ENCODE measurements around the gene ZFPM1. TPM values are rescaled to one million over a fixed set of nuclear protein-coding genes. Genes with fewer than 3 reads are reported as not detected.

The ZFPM1 gene
- total RNA-seq, 1 donor from 2014 or later = 5.5 TPM

DNA sequence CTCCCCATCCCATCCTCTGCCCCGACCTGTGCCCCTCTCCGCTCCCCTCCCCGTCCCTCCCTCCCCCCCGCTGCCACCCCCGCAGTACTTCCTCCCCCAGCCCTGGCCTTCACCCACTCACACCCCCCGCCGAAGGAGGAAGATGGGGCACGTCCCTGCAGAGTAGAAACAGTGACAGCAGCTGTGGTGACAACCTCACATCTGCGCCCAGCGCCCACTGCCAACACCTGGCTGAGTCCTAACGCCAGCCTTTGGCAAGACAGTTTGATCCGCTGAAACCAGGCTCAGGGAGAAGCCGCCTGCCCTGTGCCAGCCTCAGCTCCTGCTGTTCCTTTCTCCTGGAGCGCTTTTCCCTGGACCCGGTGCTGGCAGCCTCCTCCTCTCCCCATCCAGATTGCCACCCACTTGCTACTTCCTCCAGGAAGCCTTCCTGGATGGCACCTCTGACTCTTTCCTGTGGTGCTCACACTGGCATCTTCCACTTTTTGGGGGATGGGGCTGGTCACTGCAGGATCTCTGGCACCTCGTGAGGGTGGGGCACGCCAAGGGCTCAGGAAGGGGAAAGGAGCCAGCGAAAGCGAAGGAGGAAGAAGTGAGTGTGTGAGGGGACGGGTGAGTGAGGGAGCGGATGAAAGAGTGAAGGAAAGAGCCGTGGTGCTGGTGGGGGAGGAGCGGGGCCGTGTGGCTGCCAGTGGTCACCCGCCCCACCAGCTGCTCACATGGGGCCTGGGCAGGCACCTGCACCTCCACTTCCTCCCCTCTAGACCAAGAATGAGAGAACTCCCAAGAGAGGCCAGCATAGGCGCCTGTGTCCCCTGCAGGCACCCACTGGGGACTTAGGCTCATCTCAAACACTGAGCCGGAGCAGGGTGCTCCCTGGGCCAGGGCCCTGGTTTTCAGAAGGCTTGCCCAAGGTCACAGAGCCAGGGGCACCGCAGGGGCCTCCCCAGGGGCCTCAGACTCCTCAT, 27.0 kb downstream of the ZFPM1 start:
- TF ChIP-seq, protein P1, sequence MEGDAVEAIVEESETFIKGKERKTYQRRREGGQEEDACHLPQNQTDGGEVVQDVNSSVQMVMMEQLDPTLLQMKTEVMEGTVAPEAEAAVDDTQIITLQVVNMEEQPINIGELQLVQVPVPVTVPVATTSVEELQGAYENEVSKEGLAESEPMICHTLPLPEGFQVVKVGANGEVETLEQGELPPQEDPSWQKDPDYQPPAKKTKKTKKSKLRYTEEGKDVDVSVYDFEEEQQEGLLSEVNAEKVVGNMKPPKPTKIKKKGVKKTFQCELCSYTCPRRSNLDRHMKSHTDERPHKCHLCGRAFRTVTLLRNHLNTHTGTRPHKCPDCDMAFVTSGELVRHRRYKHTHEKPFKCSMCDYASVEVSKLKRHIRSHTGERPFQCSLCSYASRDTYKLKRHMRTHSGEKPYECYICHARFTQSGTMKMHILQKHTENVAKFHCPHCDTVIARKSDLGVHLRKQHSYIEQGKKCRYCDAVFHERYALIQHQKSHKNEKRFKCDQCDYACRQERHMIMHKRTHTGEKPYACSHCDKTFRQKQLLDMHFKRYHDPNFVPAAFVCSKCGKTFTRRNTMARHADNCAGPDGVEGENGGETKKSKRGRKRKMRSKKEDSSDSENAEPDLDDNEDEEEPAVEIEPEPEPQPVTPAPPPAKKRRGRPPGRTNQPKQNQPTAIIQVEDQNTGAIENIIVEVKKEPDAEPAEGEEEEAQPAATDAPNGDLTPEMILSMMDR (IDR thresholded peaks at IDR 0.05) = no peak
- no peaks in the 10 kb centered on the region for H3K36me3 ChIP-seq
- no peak overlapping the region for H3K27ac ChIP-seq
- H3K9me3 ChIP-seq = no peaks in the 10 kb centered on the region
- no peaks in the 10 kb centered on the region for H3K4me1 ChIP-seq
- no peak for DNase-seq (ENCODE audit: low spot score in 2 of 2)
- H3K27me3 ChIP-seq = no peaks in the 10 kb centered on the region
- intact Hi-C loops (cut with DNase I) = no loop called here
- H3K4me3 ChIP-seq = no peak overlapping the region

DNA sequence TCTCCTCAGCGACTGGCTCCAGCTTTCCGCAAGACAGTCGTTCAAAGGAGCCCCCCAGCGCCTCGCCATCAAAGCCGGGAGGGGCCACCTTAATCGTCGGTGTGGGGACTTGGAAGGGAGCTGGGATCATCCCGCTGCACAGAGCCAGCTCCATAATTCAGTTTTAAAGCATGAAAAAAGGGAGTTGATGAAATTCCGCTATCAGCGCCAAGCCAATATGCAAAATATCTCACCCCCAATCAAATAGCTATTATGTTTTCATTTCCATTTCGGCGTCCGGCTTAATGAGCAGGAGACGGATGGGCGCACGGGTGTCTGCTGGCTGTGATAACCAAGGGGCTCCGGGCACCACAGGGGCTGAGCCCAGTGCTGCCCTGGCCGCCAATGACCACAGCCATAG, 27.7 kb downstream of the ZFPM1 start:
- Histone ChIP-seq H3K4me3 (no peak overlapping the region), H3K36me3 (no peaks in the 10 kb centered on the region), H3K4me1 (no peaks in the 10 kb centered on the region), H3K27me3 (no peaks in the 10 kb centered on the region), H3K9me3 (no peaks in the 10 kb centered on the region), H3K27ac (no peak overlapping the region)
- TF ChIP-seq, protein P1 (IDR thresholded peaks at IDR 0.05) = no peak
- DNase-seq (ENCODE audit: low spot score in 2 of 2) = no peak
- intact Hi-C loops (cut with DNase I) = no loop called here

DNA sequence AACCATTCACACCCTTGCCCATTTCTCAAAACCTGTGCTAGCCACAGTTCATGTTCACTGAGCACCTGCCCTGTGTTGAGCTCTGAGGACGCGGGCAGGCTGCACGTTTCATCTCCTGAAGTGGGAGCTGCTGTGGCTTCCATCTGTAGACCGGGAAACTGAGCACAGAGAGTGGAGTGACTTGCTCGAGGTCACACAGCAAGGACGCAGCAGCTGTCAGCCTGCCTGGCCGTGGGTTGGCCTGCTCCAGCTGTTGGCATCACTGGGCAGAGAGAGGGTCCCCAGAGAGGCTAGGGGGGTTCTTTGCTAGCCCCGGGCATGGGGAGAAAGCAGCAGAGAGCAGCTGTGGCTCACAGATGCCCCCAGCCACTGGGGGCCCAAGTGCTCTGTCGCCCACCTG, 28.8 kb downstream of the ZFPM1 start:
- Histone ChIP-seq H3K9me3 (no peaks in the 10 kb centered on the region), H3K27ac (no peak overlapping the region), H3K36me3 (no peaks in the 10 kb centered on the region), H3K4me1 (no peaks in the 10 kb centered on the region), H3K4me3 (no peak overlapping the region), H3K27me3 (no peaks in the 10 kb centered on the region)
- intact Hi-C loops (cut with DNase I) = no loop called here
- TF ChIP-seq, protein P1 (IDR thresholded peaks at IDR 0.05) = no peak
- no peak for DNase-seq (ENCODE audit: low spot score in 2 of 2)

DNA sequence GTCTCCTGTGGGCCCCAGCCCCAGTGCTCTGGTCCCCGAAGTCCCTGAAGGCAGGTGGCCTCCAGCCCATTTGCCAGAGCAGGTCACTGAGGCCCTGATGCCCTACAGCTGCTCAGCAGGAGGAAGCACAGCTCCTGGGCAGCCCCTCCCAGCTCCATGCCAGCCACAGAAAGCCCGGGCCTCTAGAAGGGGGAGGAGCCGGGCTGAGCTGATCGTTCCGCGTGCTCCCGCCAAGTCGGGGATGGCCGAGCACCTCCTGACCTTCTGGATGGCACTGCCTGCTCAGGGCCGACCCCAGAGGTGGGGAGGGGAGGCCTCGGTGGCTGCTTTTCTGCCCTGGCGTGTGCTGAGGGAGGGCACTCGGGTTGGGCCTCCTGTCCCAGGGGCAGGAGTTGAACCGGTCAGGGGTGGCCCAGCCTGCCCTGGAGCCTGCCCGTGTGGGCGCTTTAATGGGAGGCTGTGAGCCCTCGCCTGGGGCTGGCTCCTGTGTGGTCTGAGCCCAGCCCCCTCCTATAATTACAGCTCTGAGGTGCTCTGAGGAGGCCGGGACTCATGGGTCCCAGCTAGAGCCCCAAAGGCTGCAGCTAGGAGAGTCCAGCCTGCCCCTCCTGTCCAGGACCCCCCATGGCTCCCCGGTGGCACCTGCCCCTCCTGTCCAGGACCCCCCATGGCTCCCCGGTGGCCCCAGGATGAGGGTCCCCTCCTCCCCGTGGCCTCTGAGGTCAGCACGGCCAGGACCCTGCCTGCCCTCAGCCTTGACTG, 29.7 kb downstream of the ZFPM1 start:
- H3K9me3 ChIP-seq = no peaks in the 10 kb centered on the region
- TF ChIP-seq, protein P1 (IDR thresholded peaks at IDR 0.05) = no peak
- H3K36me3 ChIP-seq = no peaks in the 10 kb centered on the region
- no peaks in the 10 kb centered on the region for H3K4me1 ChIP-seq
- DNase-seq (ENCODE audit: low spot score in 2 of 2) = no peak
- H3K4me3 ChIP-seq = no peak overlapping the region
- no peak overlapping the region for H3K27ac ChIP-seq
- intact Hi-C loops (cut with DNase I) = no loop called here
- H3K27me3 ChIP-seq = no peaks in the 10 kb centered on the region

DNA sequence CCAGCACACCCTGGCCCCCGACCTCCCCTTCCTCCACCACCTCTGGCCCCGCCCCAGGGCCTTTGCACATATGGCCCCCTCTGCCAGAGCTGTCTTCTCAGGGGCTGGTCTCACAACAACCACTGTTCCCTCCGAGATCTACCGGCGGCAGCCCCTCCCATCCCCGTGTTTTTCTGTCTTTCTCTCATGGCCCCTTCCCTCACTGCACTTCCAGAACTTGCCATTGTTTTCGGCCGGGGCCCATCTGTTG, 30.2 kb downstream of the ZFPM1 start:
- H3K4me1 ChIP-seq = no peaks in the 10 kb centered on the region
- TF ChIP-seq, protein P1 (IDR thresholded peaks at IDR 0.05) = no peak
- no peaks in the 10 kb centered on the region for H3K27me3 ChIP-seq
- H3K27ac ChIP-seq = no peak overlapping the region
- H3K36me3 ChIP-seq = no peaks in the 10 kb centered on the region
- no peak overlapping the region for H3K4me3 ChIP-seq
- H3K9me3 ChIP-seq = no peaks in the 10 kb centered on the region
- DNase-seq (ENCODE audit: low spot score in 2 of 2) = no peak
- intact Hi-C loops (cut with DNase I) = no loop called here

All from ascending aorta (tissue), 2 donors.